K562 (cell line): ENCODE measurements around the gene HADH. TPM values are rescaled to one million over a fixed set of nuclear protein-coding genes. Genes with fewer than 3 reads are reported as not detected.

Experiments
- ATAC-seq: fragments of 200-7000 bp; cut with Tn5 transposase; 3 replicates; pipeline ENCODE4 v1.9.1; 2020; ENCODE audit warnings: moderate library complexity
- BruUV-seq: library from RNA; stranded (reverse); fragments of 400-500 nt; replicated peaks from 2 replicates; lab custom pipeline; 2021; lab: Mats Ljungman, UMichigan
- CTCF ChIA-PET: fragments of 300-600 bp; formaldehyde crosslinking; extraction: SDS; loops from one replicate; lab custom pipeline; 2021; ENCODE audit warnings: low intra/inter-chr PET ratio; lab: Yijun Ruan, JAX
- POLR2A ChIA-PET: fragments of 300-600, 350-650 bp; sonication (Branson Sonifier 250); formaldehyde crosslinking; extraction: SDS; loops from one replicate; lab custom pipeline; 2021; ENCODE audit warnings: antibody characterized with exemption, inconsistent platforms; lab: Yijun Ruan, JAX
- DNase-seq, 4 experiments: peaks; one replicate each; pipeline versions ENCODE4 v3.0.0 to v3.0.0-alpha.2; 2011 to 2018; ENCODE audit warnings: low spot score in 3 of 4, mixed read lengths in 3 of 4; ENCODE audit errors: extremely low read depth in 1 of 4
- FAIRE-seq: peaks from 2 replicates; lab custom pipeline; 2011; peaks lifted over from hg19 to GRCh38; lab: Jason Lieb, UNC
- H2AFZ ChIP-seq: 2 replicates; pipeline ENCODE4 v1.6.0; 2011; ENCODE audit warnings: low read depth, low read length, control low read depth, inconsistent platforms
- H3K27ac ChIP-seq: fragments of 200-600 bp; 3 replicates; pipeline ENCODE4 v1.8.0; 2011; ENCODE audit warnings: low read depth, mild to moderate bottlenecking, control low read depth, inconsistent platforms, low read length, moderate library complexity, mixed read lengths; ENCODE audit errors: extremely low read depth
- H3K27me3 ChIP-seq, 2 experiments: fragments of 300-600 bp in 1 of 2; 2 replicates in 1 of 2; 3 replicates in 1 of 2; pipeline versions ENCODE4 v1.6.0 to v1.8.0; 2011; ENCODE audit warnings: inconsistent platforms in 2 of 2, low read length in 2 of 2, mild to moderate bottlenecking in 1 of 2, mixed read lengths in 1 of 2, moderate library complexity in 1 of 2; ENCODE audit not compliant: control insufficient read depth in 2 of 2, insufficient read depth in 2 of 2
- H3K36me3 ChIP-seq: fragments of 300-600 bp; 3 replicates; pipeline ENCODE4 v1.8.0; 2011; ENCODE audit warnings: mild to moderate bottlenecking, low read length, inconsistent platforms; ENCODE audit not compliant: control insufficient read depth, insufficient read depth
- H3K4me1 ChIP-seq, 2 experiments: fragments of 200-600 bp in 1 of 2; replicated peaks in 1 of 2; 2 replicates in 1 of 2; 3 replicates in 1 of 2; pipeline versions ENCODE4 v1.5.1 to v1.8.0; 2011; ENCODE audit warnings: inconsistent platforms in 2 of 2, low read length in 2 of 2, mild to moderate bottlenecking in 1 of 2, mixed read lengths in 1 of 2, moderate library complexity in 1 of 2; ENCODE audit not compliant: control insufficient read depth in 2 of 2, insufficient read depth in 2 of 2
- H3K4me2 ChIP-seq: 2 replicates; pipeline ENCODE4 v1.6.1; 2011; ENCODE audit warnings: low read length, control low read depth, inconsistent platforms, mixed read lengths; ENCODE audit not compliant: insufficient read depth
- H3K4me3 ChIP-seq: fragments of 200-600 bp; sonication (generic), shearing (Covaris generic); 2 replicates; pipeline ENCODE4 v1.5.1; 2016; ENCODE audit warnings: control low read depth, inconsistent platforms
- H3K79me2 ChIP-seq: fragments of 200-600 bp; 3 replicates; pipeline ENCODE4 v1.8.0; 2011; ENCODE audit warnings: low read length, inconsistent platforms; ENCODE audit not compliant: control insufficient read depth, insufficient read depth
- H3K9ac ChIP-seq, 2 experiments: 2 replicates each; pipeline versions ENCODE4 v1.6.0 to v1.6.1; 2011; ENCODE audit warnings: low read depth in 2 of 2, low read length in 2 of 2, control low read depth in 1 of 2, inconsistent platforms in 1 of 2, mild to moderate bottlenecking in 1 of 2, mixed read lengths in 1 of 2; ENCODE audit not compliant: insufficient read depth in 1 of 2
- H3K9me1 ChIP-seq: one replicate; pipeline ENCODE4 v1.6.0; 2011; ENCODE audit warnings: inconsistent platforms, mild to moderate bottlenecking, low read length, moderate library complexity; ENCODE audit not compliant: control insufficient read depth, insufficient read depth
- H3K9me3 ChIP-seq: replicated peaks from 2 replicates; pipeline ENCODE4 v1.5.1; 2011; ENCODE audit warnings: low read depth, low read length, inconsistent platforms; ENCODE audit not compliant: control insufficient read depth, insufficient read depth
- H4K20me1 ChIP-seq: replicated peaks from 2 replicates; pipeline ENCODE4 v1.6.1; 2011; ENCODE audit warnings: low read length, inconsistent platforms, mixed read lengths; ENCODE audit not compliant: control insufficient read depth, insufficient read depth
- BCOR ChIP-seq: fragments of 450-650 bp; IDR thresholded peaks from 2 replicates; pipeline ENCODE4 v1.6.1; 2016
- HNRNPH1 ChIP-seq: fragments of 200-400 bp; formaldehyde crosslinking; optimal IDR thresholded peaks from 2 replicates; pipeline ENCODE3; 2017; ENCODE audit warnings: low read depth, mild to moderate bottlenecking, low read length, moderate library complexity
- HSF4 ChIP-seq: fragments of 250-450 bp; sonication (Bioruptor Pico); IDR thresholded peaks from 2 replicates; pipeline ENCODE4 v2.1.2; 2022; ENCODE audit warnings: mild to moderate bottlenecking, moderate library complexity, borderline replicate concordance
- KAT8 ChIP-seq: fragments of 450-650 bp; IDR thresholded peaks from 2 replicates; pipeline ENCODE4 v1.6.1; 2016; ENCODE audit warnings: low read depth, mild to moderate bottlenecking
- MCM5 ChIP-seq: fragments of 450-650 bp; IDR thresholded peaks from 2 replicates; pipeline ENCODE4 v1.6.1; 2016; ENCODE audit warnings: low read depth
- NCOA2 ChIP-seq, 2 experiments: fragments of 450-650 bp; IDR thresholded peaks; 2 replicates each; pipeline ENCODE4 v1.6.1; 2018; ENCODE audit warnings: mild to moderate bottlenecking in 2 of 2, moderate library complexity in 1 of 2; ENCODE audit not compliant: partially characterized antibody in 2 of 2
- SAFB2 ChIP-seq: fragments of 200-400 bp; formaldehyde crosslinking; IDR thresholded peaks from 2 replicates; pipeline ENCODE4 v1.6.1; 2018; ENCODE audit warnings: borderline replicate concordance, low read length, low read depth, moderate library complexity; ENCODE audit not compliant: severe bottlenecking
- TSC22D4 ChIP-seq: fragments of 450-650 bp; IDR thresholded peaks from 2 replicates; pipeline ENCODE4 v1.6.1; 2016; ENCODE audit warnings: missing genetic modification characterization, missing biosample characterization, control low read depth
- ZNF165 ChIP-seq: fragments of 250-450 bp; sonication (Bioruptor Pico); IDR thresholded peaks from 2 replicates; pipeline ENCODE4 v1.4.0; 2020; ENCODE audit warnings: borderline replicate concordance
- ZNF239 ChIP-seq: fragments of 250-450 bp; sonication (Bioruptor Pico); IDR thresholded peaks from 2 replicates; pipeline ENCODE4 v1.4.0; 2020; ENCODE audit warnings: mild to moderate bottlenecking
- ZZZ3 ChIP-seq: fragments of 450-650 bp; IDR thresholded peaks from 2 replicates; pipeline ENCODE4 v1.6.1; 2016; ENCODE audit warnings: antibody characterized with exemption, mild to moderate bottlenecking, moderate library complexity
- WGBS: fragments of 100-300 bp; shearing (Covaris generic); methylation state at CpG from one replicate; pipeline ENCODE4 v1.1.6; 2016; ENCODE audit warnings: low coverage, mixed read lengths; ENCODE audit not compliant: insufficient coverage; ENCODE audit errors: missing lambda C conversion rate; 5-methylcytosine and 5-hydroxymethylcytosine counted together
- in situ Hi-C: fragments of 300-500 bp; cut with MboI; formaldehyde crosslinking; loops from 4 replicates; pipeline ENCODE4 v1.15.0; 2018; ENCODE audit warnings: inconsistent platforms, mixed read lengths
- intact Hi-C: fragments of 100-400 bp; cut with micrococcal nuclease; formaldehyde crosslinking; loops from 2 replicates; pipeline ENCODE4 v1.14.2; 2022
- polyA plus RNA-seq, 8 experiments: library from polyadenylated mRNA; depleted of rRNA in 4 of 8; stranded (reverse) in 5 of 8; unstranded in 3 of 8; fragments of >200 nt; fragmentation: Nextera tagmentation in 2 of 8; fragmentation: Illumina TruSeq in 1 of 8; extraction: Ambion mirVana in 2 of 8; extraction: Trizol in 1 of 8; gene quantifications; 2 replicates each; pipeline versions ENCODE4 v1.2.1 to v1.2.3, GENCODE V29; 2011 to 2014; ENCODE audit warnings: inconsistent platforms in 1 of 8, missing spikeins in 1 of 8
- total RNA-seq, 7 experiments: library from RNA; depleted of rRNA in 6 of 7; stranded (reverse); fragments of >200 nt in 6 of 7; fragmentation: Illumina TruSeq in 2 of 7; extraction: Trizol in 2 of 7; gene quantifications; 2 replicates each; pipeline versions ENCODE4 v1.2.1 to v1.2.3, GENCODE V29; 2011 to 2021; ENCODE audit warnings: low replicate concordance in 1 of 7
- TF ChIP-seq, protein P1 (sequence below): fragments of 250-450 bp; sonication (Bioruptor Pico); IDR thresholded peaks from 2 replicates; pipeline ENCODE4 v1.5.0; 2020; ENCODE audit warnings: mild to moderate bottlenecking
- TF ChIP-seq, protein P2 (sequence below): fragments of 200-800 bp; sonication (Bioruptor generic); IDR thresholded peaks from 2 replicates; pipeline ENCODE4 v1.6.1; 2017; ENCODE audit warnings: missing genetic modification characterization, missing compliant biosample characterization

The HADH gene
- total and polyA plus RNA-seq, 9 of the 15 experiments (the other 6 are each of a cell fraction or from before 2014, with no cell fraction given): 9.4 to 73.3 (median 32.8) TPM

DNA sequence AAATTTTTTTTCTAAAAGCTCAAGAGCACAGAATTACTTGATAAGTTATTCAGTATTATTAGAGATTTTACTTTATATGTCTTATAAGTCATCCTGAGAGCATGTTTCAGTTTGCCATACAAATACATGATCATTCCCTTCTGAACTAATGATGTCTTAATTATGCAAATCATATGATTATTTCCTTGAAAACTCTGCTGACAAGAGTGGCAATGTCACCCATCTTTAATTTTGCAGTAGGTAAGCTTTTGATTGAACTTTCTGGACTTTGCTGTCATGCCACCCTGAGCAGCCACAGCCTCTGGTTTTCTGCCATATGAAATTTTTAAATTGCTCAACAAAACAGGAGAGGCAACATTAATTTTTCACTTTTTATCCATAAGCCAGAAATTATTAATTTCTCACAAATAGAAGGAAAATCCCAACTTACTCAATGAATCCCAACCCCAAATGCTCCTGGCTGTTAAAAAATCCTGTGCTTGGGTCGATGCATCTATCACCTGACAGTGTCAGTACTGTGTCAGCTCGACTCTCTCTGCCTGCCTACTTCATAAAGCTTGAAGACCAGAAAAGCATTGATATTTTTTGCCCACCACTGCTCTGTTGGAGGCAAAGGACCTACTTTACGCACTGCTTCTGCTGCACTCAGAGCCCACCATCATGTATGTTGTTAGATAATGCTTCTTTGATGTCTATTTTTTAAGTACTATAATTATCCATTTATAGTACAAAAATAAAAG lies 11.6 kb upstream of the HADH start:
- no peak for ATAC-seq
- H2AFZ ChIP-seq: no peak overlapping the region
- H3K4me2 ChIP-seq: no peak overlapping the region
- in situ Hi-C loops: no loop called here
- POLR2A ChIA-PET: no interaction called here
- CTCF ChIA-PET: no interaction called here
- TF ChIP-seq MCM5 (no peak), ZNF239 (CRISPR knock-in tag) (no peak), HSF4 (CRISPR knock-in tag) (no peak)
- no peak overlapping the region for H3K27ac ChIP-seq
- no peak for DNase-seq
- no peaks in the 10 kb centered on the region for H3K4me1 ChIP-seq
- H3K9ac ChIP-seq: no peak overlapping the region
- no peaks in the 10 kb centered on the region for H3K79me2 ChIP-seq
- no peaks in the 10 kb centered on the region for H3K36me3 ChIP-seq
- intact Hi-C loops: no loop called here
- BruUV-seq: no TSS peak
- no peaks in the 10 kb centered on the region for H4K20me1 ChIP-seq
- WGBS: 13% methylated on average over 3 of the region's 3 CpGs
- no peak for FAIRE-seq
- H3K9me1 ChIP-seq: no peaks in the 10 kb centered on the region
- no peaks in the 10 kb centered on the region for H3K27me3 ChIP-seq
- peaks cover 2% of the 10 kb centered on the region for H3K9me3 ChIP-seq
- no peak overlapping the region for H3K4me3 ChIP-seq

DNA sequence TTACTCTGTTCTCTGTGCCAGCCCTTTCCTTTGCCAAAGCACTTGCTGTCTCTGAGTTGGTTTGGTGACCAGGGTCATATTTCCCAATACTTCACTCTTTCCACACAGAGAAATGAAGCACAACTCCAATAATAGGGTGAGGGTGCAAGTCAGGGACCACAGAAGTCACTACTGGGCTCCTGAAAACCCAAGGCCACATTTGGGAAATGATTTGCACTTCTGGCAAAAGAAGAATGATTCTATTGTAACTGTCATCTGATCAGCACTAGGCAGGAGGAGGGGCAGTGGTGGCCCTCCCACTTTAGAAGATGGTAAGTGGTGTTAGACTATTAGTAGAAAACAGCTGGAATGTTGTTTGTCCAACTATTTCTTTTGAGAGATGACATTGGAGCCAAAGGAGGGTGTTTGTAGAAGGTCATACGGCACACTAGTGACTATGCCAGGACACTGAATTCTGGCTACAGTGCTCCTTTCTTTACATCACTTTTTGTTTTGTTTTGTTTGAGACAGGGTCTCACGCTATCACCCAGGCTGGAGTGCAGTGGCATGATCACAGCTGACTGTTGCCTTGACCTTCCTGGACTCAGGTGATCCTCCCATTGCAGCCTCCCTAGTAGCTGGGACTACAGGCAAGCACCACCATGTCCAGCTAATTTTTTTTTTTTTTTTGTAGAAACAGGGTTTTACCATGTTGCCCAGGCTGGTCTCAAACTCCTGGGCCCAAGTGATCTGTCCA lies 10.8 kb upstream of the HADH start:
- no peaks in the 10 kb centered on the region for H3K79me2 ChIP-seq
- DNase-seq (no peak), FAIRE-seq (no peak), ATAC-seq (no peak)
- no peak overlapping the region for H3K4me2 ChIP-seq
- H3K4me1 ChIP-seq: no peaks in the 10 kb centered on the region
- H3K9ac ChIP-seq: no peak overlapping the region
- ChIA-PET CTCF (no interaction called here), POLR2A (no interaction called here)
- peaks cover 2% of the 10 kb centered on the region for H3K9me3 ChIP-seq
- no peaks in the 10 kb centered on the region for H3K27me3 ChIP-seq
- no peak overlapping the region for H2AFZ ChIP-seq
- no peaks in the 10 kb centered on the region for H3K36me3 ChIP-seq
- H3K9me1 ChIP-seq: no peaks in the 10 kb centered on the region
- no peak overlapping the region for H3K4me3 ChIP-seq
- intact Hi-C loops (no loop called here), in situ Hi-C loops (no loop called here)
- H3K27ac ChIP-seq: no peak overlapping the region
- BruUV-seq: no TSS peak
- WGBS: 29% methylated on average over 2 of the region's 2 CpGs
- H4K20me1 ChIP-seq: no peaks in the 10 kb centered on the region
- no peak for TF ChIP-seq ZNF165 (CRISPR knock-in tag)
- no peak for TF ChIP-seq BCOR
- TF ChIP-seq NCOA2 (IDR thresholded peaks at IDR 0.05; ENCODE audit: partially characterized antibody in 2 of 2): no peak
- TF ChIP-seq ZZZ3: no peak
- TF ChIP-seq SAFB2: no peak
- TF ChIP-seq, protein P1, sequence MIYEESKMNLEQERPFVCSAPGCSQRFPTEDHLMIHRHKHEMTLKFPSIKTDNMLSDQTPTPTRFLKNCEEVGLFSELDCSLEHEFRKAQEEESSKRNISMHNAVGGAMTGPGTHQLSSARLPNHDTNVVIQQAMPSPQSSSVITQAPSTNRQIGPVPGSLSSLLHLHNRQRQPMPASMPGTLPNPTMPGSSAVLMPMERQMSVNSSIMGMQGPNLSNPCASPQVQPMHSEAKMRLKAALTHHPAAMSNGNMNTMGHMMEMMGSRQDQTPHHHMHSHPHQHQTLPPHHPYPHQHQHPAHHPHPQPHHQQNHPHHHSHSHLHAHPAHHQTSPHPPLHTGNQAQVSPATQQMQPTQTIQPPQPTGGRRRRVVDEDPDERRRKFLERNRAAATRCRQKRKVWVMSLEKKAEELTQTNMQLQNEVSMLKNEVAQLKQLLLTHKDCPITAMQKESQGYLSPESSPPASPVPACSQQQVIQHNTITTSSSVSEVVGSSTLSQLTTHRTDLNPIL (CRISPR knock-in tag): no peak
- TF ChIP-seq, protein P2, sequence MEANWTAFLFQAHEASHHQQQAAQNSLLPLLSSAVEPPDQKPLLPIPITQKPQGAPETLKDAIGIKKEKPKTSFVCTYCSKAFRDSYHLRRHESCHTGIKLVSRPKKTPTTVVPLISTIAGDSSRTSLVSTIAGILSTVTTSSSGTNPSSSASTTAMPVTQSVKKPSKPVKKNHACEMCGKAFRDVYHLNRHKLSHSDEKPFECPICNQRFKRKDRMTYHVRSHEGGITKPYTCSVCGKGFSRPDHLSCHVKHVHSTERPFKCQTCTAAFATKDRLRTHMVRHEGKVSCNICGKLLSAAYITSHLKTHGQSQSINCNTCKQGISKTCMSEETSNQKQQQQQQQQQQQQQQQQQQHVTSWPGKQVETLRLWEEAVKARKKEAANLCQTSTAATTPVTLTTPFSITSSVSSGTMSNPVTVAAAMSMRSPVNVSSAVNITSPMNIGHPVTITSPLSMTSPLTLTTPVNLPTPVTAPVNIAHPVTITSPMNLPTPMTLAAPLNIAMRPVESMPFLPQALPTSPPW (CRISPR knock-in tag): no peak
- no peak for TF ChIP-seq HNRNPH1
- no peak for TF ChIP-seq TSC22D4 (tag)
- no peak for TF ChIP-seq KAT8
